Vagina (tissue), 2 donors: ENCODE measurements around the gene SPATA22.

Source experiments
- CTCF ChIP-seq, 3 experiments: fragments of 450-650 bp in 2 of 3; fragments of 200-600 bp in 1 of 3; sonication (generic) in 1 of 3; IDR thresholded peaks; one replicate each; pipeline ENCODE4 v1.5.1; 2017 to 2019; ENCODE audit warnings: antibody characterized with exemption in 3 of 3, mild to moderate bottlenecking in 2 of 3, moderate library complexity in 2 of 3
- POLR2A ChIP-seq, 2 donors: fragments of 450-650 bp; IDR thresholded peaks; one replicate each; pipeline ENCODE4 v1.6.1; 2017; ENCODE audit warnings: antibody characterized with exemption in 2 of 2, mild to moderate bottlenecking in 2 of 2, moderate library complexity in 2 of 2
- POLR2AphosphoS5 ChIP-seq, 2 donors: sonication (generic); formaldehyde crosslinking; IDR thresholded peaks; one replicate each; pipeline ENCODE4 v1.9.0; 2017; ENCODE audit warnings: antibody characterized with exemption in 2 of 2, mild to moderate bottlenecking in 2 of 2, low read depth in 1 of 2; ENCODE audit not compliant: insufficient read depth in 1 of 2

- TF ChIP-seq CTCF (IDR thresholded peaks at IDR 0.05) = no peak
- TF ChIP-seq POLR2AphosphoS5 (IDR thresholded peaks at IDR 0.05; ENCODE audit: insufficient read depth in 1 of 2, low read depth in 1 of 2) = no peak
- no peak for TF ChIP-seq POLR2A (IDR thresholded peaks at IDR 0.05)
Measured at GRCh38 chr17:3507869-3508268, 36.2 kb upstream of the SPATA22 start.
